Smooth muscle cell (in vitro differentiated cells): ENCODE measurements around the gene SIN3A. TPM values are rescaled to one million over a fixed set of nuclear protein-coding genes. Genes with fewer than 3 reads are reported as not detected.

Experiments
- DNase-seq: peaks from one replicate; lab custom pipeline; 2025; ENCODE audit not compliant: unreplicated experiment; lab: John Stamatoyannopoulos, UW
- H2AFZ ChIP-seq: fragments of 200-600 bp; sonication (generic); 2 replicates; pipeline ENCODE4 v1.6.0; 2016; ENCODE audit warnings: antibody characterized with exemption, low read depth, mild to moderate bottlenecking
- H3F3A ChIP-seq: fragments of 200-600 bp; sonication (generic); 2 replicates; pipeline ENCODE4 v1.6.0; 2017; ENCODE audit warnings: antibody characterized with exemption, low read depth
- H3K27ac ChIP-seq: fragments of 200-600 bp; sonication (generic); 2 replicates; pipeline ENCODE4 v1.5.1; 2016; ENCODE audit warnings: low read depth, mild to moderate bottlenecking
- H3K27me3 ChIP-seq: fragments of 200-600 bp; sonication (generic); 2 replicates; pipeline ENCODE4 v1.6.1; 2016; ENCODE audit warnings: low read depth, mild to moderate bottlenecking
- H3K36me3 ChIP-seq: fragments of 200-600 bp; sonication (generic); 2 replicates; pipeline ENCODE4 v1.5.1; 2016; ENCODE audit warnings: low read depth
- H3K4me1 ChIP-seq: fragments of 200-600 bp; sonication (generic); 2 replicates; pipeline ENCODE4 v1.5.1; 2016; ENCODE audit warnings: low read depth
- H3K4me2 ChIP-seq: fragments of 200-600 bp; sonication (generic); 2 replicates; pipeline ENCODE4 v1.6.0; 2016; ENCODE audit warnings: mild to moderate bottlenecking
- H3K4me3 ChIP-seq: fragments of 200-600 bp; sonication (generic); 2 replicates; pipeline ENCODE4 v1.5.1; 2016; ENCODE audit warnings: mild to moderate bottlenecking
- H3K79me2 ChIP-seq: fragments of 200-600 bp; sonication (generic); 2 replicates; pipeline ENCODE4 v1.6.0; 2016; ENCODE audit warnings: low read depth, mild to moderate bottlenecking
- H3K9ac ChIP-seq: fragments of 200-600 bp; sonication (generic); 2 replicates; pipeline ENCODE4 v1.6.0; 2016; ENCODE audit warnings: low read depth
- H3K9me3 ChIP-seq: fragments of 200-600 bp; sonication (generic); replicated peaks from 2 replicates; pipeline ENCODE4 v1.5.1; 2016; ENCODE audit warnings: low read depth
- H4K20me1 ChIP-seq: fragments of 200-600 bp; sonication (generic); 2 replicates; pipeline ENCODE4 v1.6.0; 2016; ENCODE audit warnings: low read depth
- CTCF ChIP-seq: fragments of 200-600 bp; sonication (generic); IDR thresholded peaks from 2 replicates; pipeline ENCODE4 v1.5.1; 2017; ENCODE audit warnings: borderline replicate concordance, mild to moderate bottlenecking, antibody characterized with exemption; ENCODE audit not compliant: insufficient read depth, poor library complexity, severe bottlenecking
- WGBS: methylation state at CpG from one replicate; pipeline ENCODE4 v1.1.7; 2016; ENCODE audit warnings: low lambda C conversion rate; 5-methylcytosine and 5-hydroxymethylcytosine counted together
- polyA plus RNA-seq: library from polyadenylated mRNA; unstranded; fragments of >200 nt; fragmentation: Nextera tagmentation; extraction: Ambion mirVana; gene quantifications from 2 replicates; pipeline ENCODE4 v1.2.1, GENCODE V29; 2016
- total RNA-seq: library from RNA; depleted of rRNA; stranded (reverse); fragments of >200 nt; gene quantifications from 2 replicates; pipeline ENCODE4 v1.2.3, GENCODE V29; 2014

The SIN3A gene
- total and polyA plus RNA-seq, 2 experiments from 2014 or later, result 12.0 to 40.7 TPM

GRCh38 chr15:75360391-75360790 is 91.1 kb downstream of the SIN3A start:
- no peaks in the 10 kb centered on the region for H3K36me3 ChIP-seq
- H3K79me2 ChIP-seq, result no peaks in the 10 kb centered on the region
- no peaks in the 10 kb centered on the region for H3K4me1 ChIP-seq
- WGBS, result 86% methylated on average over 1 of the region's 1 CpG
- H3F3A ChIP-seq, result no peaks in the 10 kb centered on the region
- no peaks in the 10 kb centered on the region for H4K20me1 ChIP-seq
- H3K27me3 ChIP-seq, result no peaks in the 10 kb centered on the region
- H3K4me2 ChIP-seq, result no peak overlapping the region
- H3K9me3 ChIP-seq, result no peaks in the 10 kb centered on the region
- no peak for DNase-seq
- H3K4me3 ChIP-seq, result no peak overlapping the region
- H3K27ac ChIP-seq, result no peak overlapping the region
- no peak overlapping the region for H3K9ac ChIP-seq
- no peak for TF ChIP-seq CTCF
- H2AFZ ChIP-seq, result no peak overlapping the region

- no peak for TF ChIP-seq CTCF
- Histone ChIP-seq H2AFZ (no peak overlapping the region), H3K36me3 (no peaks in the 10 kb centered on the region), H3K9ac (no peak overlapping the region), H3K4me1 (no peaks in the 10 kb centered on the region), H3F3A (no peaks in the 10 kb centered on the region), H4K20me1 (no peaks in the 10 kb centered on the region), H3K79me2 (no peaks in the 10 kb centered on the region), H3K27me3 (no peaks in the 10 kb centered on the region), H3K4me3 (no peak overlapping the region), H3K27ac (no peak overlapping the region), H3K4me2 (no peak overlapping the region), H3K9me3 (no peaks in the 10 kb centered on the region)
- WGBS, result 97% methylated on average over 15 of the region's 15 CpGs
- no peak for DNase-seq
Measured at GRCh38 chr15:75359537-75360250, 91.8 kb downstream of the SIN3A start.

- Histone ChIP-seq H3K4me1 (no peaks in the 10 kb centered on the region), H2AFZ (no peak overlapping the region), H3K4me2 (no peak overlapping the region), H3K4me3 (no peak overlapping the region), H3K36me3 (no peaks in the 10 kb centered on the region), H3K79me2 (no peaks in the 10 kb centered on the region), H4K20me1 (no peaks in the 10 kb centered on the region), H3K27ac (no peak overlapping the region), H3K9ac (no peak overlapping the region), H3K9me3 (no peaks in the 10 kb centered on the region), H3F3A (no peaks in the 10 kb centered on the region), H3K27me3 (no peaks in the 10 kb centered on the region)
- no peak for DNase-seq
- TF ChIP-seq CTCF, result no peak
- WGBS, result 97% methylated on average over 9 of the region's 10 CpGs
Measured at GRCh38 chr15:75358771-75359536, 92.5 kb downstream of the SIN3A start.
